ENCODE results near the gene TTC28. TPM values are rescaled to one million over a fixed set of nuclear protein-coding genes. Genes with fewer than 3 reads are reported as not detected.

TTC28 gene
- total and polyA plus RNA-seq, 11 donors, result 5.1 to 34.9 (median 21.8) TPM

DNA sequence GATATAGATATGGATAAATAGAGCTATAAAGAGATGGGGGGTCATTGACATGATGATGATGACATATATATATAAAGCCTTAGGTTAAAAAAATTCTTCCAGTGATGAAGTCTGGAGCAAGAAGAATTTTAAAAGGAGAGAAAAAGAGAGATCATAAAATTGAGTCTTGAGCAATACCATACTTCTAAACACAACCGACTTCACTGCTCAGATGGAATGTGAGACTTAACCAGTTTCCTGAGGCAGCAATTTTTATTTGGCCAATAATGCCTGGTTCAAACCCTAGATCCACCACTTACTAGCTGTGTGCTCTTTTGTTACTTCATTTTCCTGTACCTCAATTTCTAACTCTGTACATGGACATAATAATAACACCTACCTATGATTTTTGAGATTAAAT, 229.5 kb downstream of the TTC28 start:
- Histone ChIP-seq H3K4me1 (no peaks in the 10 kb centered on the region), H3K27ac (no peak overlapping the region), H3K4me3 (no peak overlapping the region), H3K9me3 (peaks cover 0 to 9% (median 0%) of the 10 kb centered on the region in 12 donors), H3K27me3 (no peaks in the 10 kb centered on the region), H3K36me3 (no peaks in the 10 kb centered on the region)
- DNase-seq (no peak), ATAC-seq (no peak)
- TF ChIP-seq POLR2A (IDR thresholded peaks at IDR 0.05), result no peak
- TF ChIP-seq, protein P1, sequence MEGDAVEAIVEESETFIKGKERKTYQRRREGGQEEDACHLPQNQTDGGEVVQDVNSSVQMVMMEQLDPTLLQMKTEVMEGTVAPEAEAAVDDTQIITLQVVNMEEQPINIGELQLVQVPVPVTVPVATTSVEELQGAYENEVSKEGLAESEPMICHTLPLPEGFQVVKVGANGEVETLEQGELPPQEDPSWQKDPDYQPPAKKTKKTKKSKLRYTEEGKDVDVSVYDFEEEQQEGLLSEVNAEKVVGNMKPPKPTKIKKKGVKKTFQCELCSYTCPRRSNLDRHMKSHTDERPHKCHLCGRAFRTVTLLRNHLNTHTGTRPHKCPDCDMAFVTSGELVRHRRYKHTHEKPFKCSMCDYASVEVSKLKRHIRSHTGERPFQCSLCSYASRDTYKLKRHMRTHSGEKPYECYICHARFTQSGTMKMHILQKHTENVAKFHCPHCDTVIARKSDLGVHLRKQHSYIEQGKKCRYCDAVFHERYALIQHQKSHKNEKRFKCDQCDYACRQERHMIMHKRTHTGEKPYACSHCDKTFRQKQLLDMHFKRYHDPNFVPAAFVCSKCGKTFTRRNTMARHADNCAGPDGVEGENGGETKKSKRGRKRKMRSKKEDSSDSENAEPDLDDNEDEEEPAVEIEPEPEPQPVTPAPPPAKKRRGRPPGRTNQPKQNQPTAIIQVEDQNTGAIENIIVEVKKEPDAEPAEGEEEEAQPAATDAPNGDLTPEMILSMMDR (IDR thresholded peaks at IDR 0.05), result no peak
- WGBS, 4 donors, result 76 to 91% (median 82%) methylated on average over 1 of the region's 1 CpG
- intact Hi-C loops (cut with DNase I), result no loop called here

DNA sequence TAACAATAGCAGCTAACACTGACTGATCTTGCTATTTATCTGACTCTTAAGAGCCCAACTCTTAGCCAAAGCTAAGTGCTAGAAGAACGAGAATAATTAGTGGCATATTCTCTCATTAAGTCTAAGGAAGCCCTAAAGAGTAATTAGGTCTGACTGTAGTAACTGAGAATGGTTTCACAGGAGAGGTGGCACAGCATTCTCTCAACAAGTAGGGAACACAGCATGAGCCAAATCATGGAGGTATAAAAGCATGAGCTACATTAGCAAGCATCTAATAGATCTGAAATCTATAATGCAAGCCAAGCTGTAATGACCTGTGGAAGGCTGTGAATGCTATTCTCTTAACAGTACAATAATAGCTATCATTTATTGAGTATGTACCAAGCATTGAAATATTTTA, 230.6 kb downstream of the TTC28 start:
- WGBS, 4 donors, result 86 to 91% (median 89%) methylated on average over 1 of the region's 1 CpG
- no peak overlapping the region for H3K27ac ChIP-seq

DNA sequence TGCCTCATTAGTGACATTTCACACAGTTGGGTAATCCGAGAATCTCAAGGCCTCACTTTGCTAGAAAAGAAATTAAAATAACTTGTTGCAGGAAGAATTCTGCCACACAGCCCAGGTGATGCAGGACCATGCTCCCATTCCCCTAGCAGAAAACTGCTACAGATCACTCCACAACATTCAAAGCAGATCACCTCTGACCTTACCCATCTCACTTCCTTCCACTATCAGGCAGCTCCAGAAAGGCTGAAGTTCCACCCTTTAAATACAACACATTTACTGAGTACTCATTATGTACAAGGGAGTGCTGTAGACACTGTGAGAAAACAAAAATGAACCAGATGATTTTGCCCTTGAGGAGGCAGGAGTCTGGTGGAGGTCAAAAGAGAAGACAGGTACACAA, 231.0 kb downstream of the TTC28 start:
- WGBS, 4 donors, result 88 to 96% (median 92%) methylated on average over 1 of the region's 1 CpG
- Histone ChIP-seq H3K4me1 (peaks cover 0 to 13% (median under 1%) of the 10 kb centered on the region in 12 donors), H3K9me3 (peaks cover 0 to 9% (median 0%) of the 10 kb centered on the region in 12 donors), H3K4me3 (no peak overlapping the region), H3K36me3 (no peaks in the 10 kb centered on the region), H3K27ac (no peak overlapping the region), H3K27me3 (no peaks in the 10 kb centered on the region)
- no peak for ATAC-seq
- intact Hi-C loops (cut with DNase I), result loop anchor here in 8 of 10 donors (2.0 to 10.0 kb wide), 11 partner anchors 42 to 564 kb away; no protein-coding TSS in a partner anchor
- no peak for DNase-seq
- no peak for TF ChIP-seq POLR2A (IDR thresholded peaks at IDR 0.05)
- TF ChIP-seq, protein P1 (IDR thresholded peaks at IDR 0.05), result no peak

More for the DNA sequence above, 230.6 kb downstream of the TTC28 start:
- peaks cover 0 to 9% (median 0%) of the 10 kb centered on the region in 12 donors for H3K4me1 ChIP-seq
- intact Hi-C loops (cut with DNase I), result loop anchor here in 8 of 10 donors (2.0 to 10.0 kb wide), 11 partner anchors 42 to 564 kb away; no protein-coding TSS in a partner anchor
- ATAC-seq, result no peak
- peaks cover 0 to 9% (median 0%) of the 10 kb centered on the region in 12 donors for H3K9me3 ChIP-seq
- no peaks in the 10 kb centered on the region for H3K36me3 ChIP-seq
- H3K4me3 ChIP-seq, result no peak overlapping the region
- DNase-seq, result no peak
- no peaks in the 10 kb centered on the region for H3K27me3 ChIP-seq
- TF ChIP-seq POLR2A (IDR thresholded peaks at IDR 0.05), result no peak
- TF ChIP-seq, protein P1 (IDR thresholded peaks at IDR 0.05), result no peak

DNA sequence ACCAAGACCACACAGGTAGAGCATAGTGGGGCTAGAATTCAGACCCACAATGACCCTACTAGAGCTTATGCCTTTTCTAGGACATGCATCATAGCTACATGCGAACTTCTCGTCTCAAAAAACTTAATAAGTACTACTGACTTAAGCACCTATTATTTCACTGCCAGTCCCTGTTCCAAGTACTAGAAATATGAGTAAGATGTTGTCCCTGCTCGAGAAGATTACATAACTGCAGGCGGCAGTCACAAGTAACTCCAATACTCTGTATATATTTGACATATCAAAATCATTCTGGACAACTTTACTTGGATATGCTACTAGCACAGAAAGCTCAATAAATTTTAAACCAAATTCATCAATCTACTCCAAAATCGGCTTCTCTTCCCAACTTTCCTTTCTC, 235.0 kb downstream of the TTC28 start:
- intact Hi-C loops (cut with DNase I), result loop anchor here in 9 of 10 donors (5.0 to 10.0 kb wide), 17 partner anchors 140 to 560 kb away; no protein-coding TSS in a partner anchor
- no peak overlapping the region for H3K27ac ChIP-seq
- H3K27me3 ChIP-seq, result no peaks in the 10 kb centered on the region
- no peaks in the 10 kb centered on the region for H3K9me3 ChIP-seq
- no peak for ATAC-seq
- 76 to 81% (median 81%) methylated on average over 5 of the region's 5 CpGs for WGBS, 4 donors
- no peak for TF ChIP-seq POLR2A (IDR thresholded peaks at IDR 0.05)
- TF ChIP-seq, protein P1 (IDR thresholded peaks at IDR 0.05), result no peak
- H3K36me3 ChIP-seq, result no peaks in the 10 kb centered on the region
- no peak for DNase-seq
- H3K4me3 ChIP-seq, result no peak overlapping the region
- H3K4me1 ChIP-seq, result peaks cover 0 to 36% (median 17%) of the 10 kb centered on the region in 12 donors

Measured in heart left ventricle (tissue), 16 donors.